Activated CD4-positive, alpha-beta T cell treated with anti-CD3 and anti-CD28 coated beads, Interleukin-2, amount 10 ng/mL, durations not matched to agents 7 days and 5 days (primary cell): ENCODE measurements around the gene ANKRD36B. TPM values are rescaled to one million over a fixed set of nuclear protein-coding genes. Genes with fewer than 3 reads are reported as not detected.
"Not testable (repeated sequence)": the region's sequence is repeated elsewhere in the genome, so short reads cannot be mapped to it uniquely, and the experiment has no call there.

Source experiments
- CTCF ChIA-PET: fragments of 350-600 bp; sonication (Branson Sonifier 250); formaldehyde crosslinking; loops from one replicate; lab custom pipeline; 2021; ENCODE audit warnings: antibody characterized with exemption; lab: Charles Lee
- POLR2A ChIA-PET: fragments of 350-600 bp; sonication (Branson Sonifier 250); formaldehyde crosslinking; loops from one replicate; lab custom pipeline; 2021; ENCODE audit warnings: antibody characterized with exemption; lab: Charles Lee
- DNase-seq: peaks from one replicate; pipeline ENCODE4 v3.0.0-alpha.2; 2020
- H3K27ac Mint-ChIP-seq: one replicate; pipeline ENCODE4 v1.8.0; 2021; ENCODE audit warnings: mild to moderate bottlenecking, moderate library complexity, mixed read lengths
- H3K27me3 Mint-ChIP-seq: one replicate; pipeline ENCODE4 v1.8.0; 2021; ENCODE audit warnings: mixed read lengths
- H3K36me3 Mint-ChIP-seq: one replicate; pipeline ENCODE4 v1.8.0; 2021; ENCODE audit warnings: low read depth, mixed read lengths
- H3K4me1 Mint-ChIP-seq: one replicate; pipeline ENCODE4 v1.8.0; 2021; ENCODE audit warnings: mixed read lengths
- H3K4me3 Mint-ChIP-seq: one replicate; pipeline ENCODE4 v1.8.0; 2021; ENCODE audit warnings: mild to moderate bottlenecking, moderate library complexity, mixed read lengths
- H3K9me3 Mint-ChIP-seq: one replicate; pipeline ENCODE4 v1.8.0; 2021; ENCODE audit warnings: mixed read lengths
- total RNA-seq, 2 experiments: library from RNA; stranded (reverse); gene quantifications; one replicate each; pipeline ENCODE4 v1.2.3, GENCODE V29; 2021

ANKRD36B gene
- total RNA-seq, 2 experiments from 2014 or later, result 47.5 to 55.1 TPM

GRCh38 chr2:97601537-97601936, 11.9 kb upstream of the ANKRD36B start:
- CTCF ChIA-PET, H3K9me3 Mint-ChIP-seq, H3K27ac Mint-ChIP-seq, DNase-seq, H3K4me3 Mint-ChIP-seq, H3K4me1 Mint-ChIP-seq, POLR2A ChIA-PET, H3K36me3 Mint-ChIP-seq: not testable (repeated sequence)
- peaks cover 29% of the 10 kb centered on the region for H3K27me3 Mint-ChIP-seq

GRCh38 chr2:97596180-97596579, 6.5 kb upstream of the ANKRD36B start:
- H3K36me3 Mint-ChIP-seq, H3K9me3 Mint-ChIP-seq, H3K27ac Mint-ChIP-seq, POLR2A ChIA-PET, H3K4me3 Mint-ChIP-seq, DNase-seq, CTCF ChIA-PET, H3K4me1 Mint-ChIP-seq: not testable (repeated sequence)
- peaks cover 40% of the 10 kb centered on the region for H3K27me3 Mint-ChIP-seq

- H3K4me3 Mint-ChIP-seq, H3K9me3 Mint-ChIP-seq, CTCF ChIA-PET, POLR2A ChIA-PET, H3K36me3 Mint-ChIP-seq, DNase-seq, H3K27ac Mint-ChIP-seq, H3K4me1 Mint-ChIP-seq: not testable (repeated sequence)
- H3K27me3 Mint-ChIP-seq, result peaks cover 23% of the 10 kb centered on the region
Measured at GRCh38 chr2:97593520-97593919, 3.8 kb upstream of the ANKRD36B start.

GRCh38 chr2:97590515-97591394, 1.1 kb upstream of the ANKRD36B start:
- ChIA-PET POLR2A (interaction anchor here (0.7 to 1.0 kb wide), 2 partner anchors 73 to 123 kb away, joined by 3 to 4 read pairs; partner anchors contain the start of genes ACTR1B and ZAP70), CTCF (interaction anchor here (0.8 to 2.8 kb wide), 23 partner anchors 33 to 678 kb away, joined by 3 to 89 read pairs (median 4); partner anchors contain the start of genes ACTR1B, C2orf92, COX5B and ZAP70)
- peaks cover 11% of the 10 kb centered on the region for H3K27me3 Mint-ChIP-seq
- H3K36me3 Mint-ChIP-seq, H3K4me1 Mint-ChIP-seq, H3K9me3 Mint-ChIP-seq: not testable (repeated sequence)
- peak overlapping the region; percentile 87 for H3K27ac Mint-ChIP-seq
- DNase-seq, result peak; percentile 86
- peak overlapping the region; percentile 74 for H3K4me3 Mint-ChIP-seq

GRCh38 chr2:97589257-97589597, 450 bp downstream of the ANKRD36B start:
- peak overlapping the region; percentile 97 for H3K4me3 Mint-ChIP-seq

GRCh38 chr2:97565674-97566073, 24.0 kb downstream of the ANKRD36B start:
- POLR2A ChIA-PET, result not testable (repeated sequence)
- peaks cover 10% of the 10 kb centered on the region for H3K36me3 Mint-ChIP-seq

More at GRCh38 chr2:97589257-97589597, 450 bp downstream of the ANKRD36B start:
- H3K27me3 Mint-ChIP-seq, DNase-seq, H3K36me3 Mint-ChIP-seq, H3K4me1 Mint-ChIP-seq, POLR2A ChIA-PET, H3K9me3 Mint-ChIP-seq: not testable (repeated sequence)
- peak overlapping the region; percentile 98 for H3K27ac Mint-ChIP-seq
- CTCF ChIA-PET, result interaction anchor here (2.8 kb wide), 1 partner anchor 109 kb away, joined by 89 read pairs; no protein-coding TSS in a partner anchor

GRCh38 chr2:97552406-97552805, 37.3 kb downstream of the ANKRD36B start:
- H3K9me3 Mint-ChIP-seq, H3K4me3 Mint-ChIP-seq, H3K4me1 Mint-ChIP-seq, POLR2A ChIA-PET, H3K27me3 Mint-ChIP-seq, H3K27ac Mint-ChIP-seq, DNase-seq: not testable (repeated sequence)
- CTCF ChIA-PET, result interaction anchor here (0.7 kb wide), 1 partner anchor 1347 kb away, joined by 3 read pairs; no protein-coding TSS in a partner anchor
- peaks cover 48% of the 10 kb centered on the region for H3K36me3 Mint-ChIP-seq

More at GRCh38 chr2:97565674-97566073, 24.0 kb downstream of the ANKRD36B start:
- H3K4me3 Mint-ChIP-seq, H3K4me1 Mint-ChIP-seq, H3K27ac Mint-ChIP-seq, CTCF ChIA-PET, H3K27me3 Mint-ChIP-seq, H3K9me3 Mint-ChIP-seq, DNase-seq: not testable (repeated sequence)

- H3K27me3 Mint-ChIP-seq, POLR2A ChIA-PET, H3K4me3 Mint-ChIP-seq, H3K4me1 Mint-ChIP-seq, H3K9me3 Mint-ChIP-seq, H3K27ac Mint-ChIP-seq, DNase-seq, CTCF ChIA-PET: not testable (repeated sequence)
- H3K36me3 Mint-ChIP-seq, result peaks cover 51% of the 10 kb centered on the region
Measured at GRCh38 chr2:97550498-97550897, 39.2 kb downstream of the ANKRD36B start.

GRCh38 chr2:97549058-97549457, 40.6 kb downstream of the ANKRD36B start:
- H3K9me3 Mint-ChIP-seq, DNase-seq, H3K27me3 Mint-ChIP-seq, H3K4me1 Mint-ChIP-seq, H3K4me3 Mint-ChIP-seq, POLR2A ChIA-PET, H3K27ac Mint-ChIP-seq, CTCF ChIA-PET: not testable (repeated sequence)
- peaks cover 51% of the 10 kb centered on the region for H3K36me3 Mint-ChIP-seq

- DNase-seq, POLR2A ChIA-PET, H3K4me1 Mint-ChIP-seq, H3K27ac Mint-ChIP-seq, CTCF ChIA-PET, H3K9me3 Mint-ChIP-seq, H3K27me3 Mint-ChIP-seq, H3K4me3 Mint-ChIP-seq: not testable (repeated sequence)
- H3K36me3 Mint-ChIP-seq, result peaks cover 48% of the 10 kb centered on the region
Measured at GRCh38 chr2:97548536-97548935, 41.1 kb downstream of the ANKRD36B start.

GRCh38 chr2:97546711-97547110, 43.0 kb downstream of the ANKRD36B start:
- H3K4me3 Mint-ChIP-seq, result no peak overlapping the region
- no peak overlapping the region for H3K27ac Mint-ChIP-seq
- no peaks in the 10 kb centered on the region for H3K27me3 Mint-ChIP-seq
- H3K36me3 Mint-ChIP-seq, result peaks cover 40% of the 10 kb centered on the region
- H3K9me3 Mint-ChIP-seq, result no peaks in the 10 kb centered on the region
- no peak for DNase-seq
- H3K4me1 Mint-ChIP-seq, result no peaks in the 10 kb centered on the region
- ChIA-PET POLR2A (no interaction called here), CTCF (no interaction called here)

GRCh38 chr2:97544911-97545310, 44.8 kb downstream of the ANKRD36B start:
- CTCF ChIA-PET, H3K4me1 Mint-ChIP-seq, DNase-seq, H3K9me3 Mint-ChIP-seq, H3K27ac Mint-ChIP-seq, POLR2A ChIA-PET, H3K4me3 Mint-ChIP-seq, H3K27me3 Mint-ChIP-seq: not testable (repeated sequence)
- peaks cover 33% of the 10 kb centered on the region for H3K36me3 Mint-ChIP-seq

GRCh38 chr2:97525904-97526303, 63.8 kb downstream of the ANKRD36B start:
- POLR2A ChIA-PET, H3K27me3 Mint-ChIP-seq, H3K27ac Mint-ChIP-seq, H3K4me1 Mint-ChIP-seq, CTCF ChIA-PET, DNase-seq, H3K9me3 Mint-ChIP-seq, H3K4me3 Mint-ChIP-seq: not testable (repeated sequence)
- peaks cover 36% of the 10 kb centered on the region for H3K36me3 Mint-ChIP-seq
